Left ventricle myocardium inferior (tissue), 1 donor: Measurements from ENCODE around the gene SH3YL1. TPM values are rescaled to one million over a fixed set of nuclear protein-coding genes. Genes with fewer than 3 reads are reported as not detected.

Source experiments
- DNase-seq: peaks from one replicate; pipeline ENCODE4 v3.0.0-alpha.2; 2020
- H3K27ac ChIP-seq: fragments of 200-600 bp; replicated peaks from 2 replicates; pipeline ENCODE4 v1.8.0; 2021
- H3K27me3 ChIP-seq: fragments of 200-600 bp; 2 replicates; pipeline ENCODE4 v1.8.0; 2021; ENCODE audit warnings: low read depth
- H3K36me3 ChIP-seq: fragments of 200-600 bp; 2 replicates; pipeline ENCODE4 v1.8.0; 2021
- H3K4me1 ChIP-seq: fragments of 200-600 bp; 2 replicates; pipeline ENCODE4 v1.8.0; 2021
- H3K4me3 ChIP-seq: fragments of 200-600 bp; 2 replicates; pipeline ENCODE4 v1.8.0; 2021; ENCODE audit warnings: mild to moderate bottlenecking, moderate library complexity
- H3K9me3 ChIP-seq: fragments of 200-600 bp; replicated peaks from 2 replicates; pipeline ENCODE4 v1.8.0; 2021
- CTCF ChIP-seq: fragments of 200-600 bp; IDR thresholded peaks from 2 replicates; pipeline ENCODE4 v1.8.0; 2021; ENCODE audit warnings: antibody characterized with exemption, mild to moderate bottlenecking, borderline replicate concordance
- intact Hi-C: fragments of 100-400 bp; cut with micrococcal nuclease; formaldehyde crosslinking; loops from one replicate; pipeline ENCODE4 v1.11.0; 2022
- total RNA-seq: library from RNA; stranded (reverse); fragmentation: NEBNext Ultra II Directional; extraction: Animal tissue kit (Norgen Biotek cat#: 25700); gene quantifications from one replicate; pipeline ENCODE4 v1.2.1, GENCODE V29; 2021
- donor health status: DM: no; HTN: yes; CAD: no; lungs with severe emphysema.

SH3YL1 gene
- total RNA-seq, 1 donor from 2014 or later: 9.8 TPM

DNA sequence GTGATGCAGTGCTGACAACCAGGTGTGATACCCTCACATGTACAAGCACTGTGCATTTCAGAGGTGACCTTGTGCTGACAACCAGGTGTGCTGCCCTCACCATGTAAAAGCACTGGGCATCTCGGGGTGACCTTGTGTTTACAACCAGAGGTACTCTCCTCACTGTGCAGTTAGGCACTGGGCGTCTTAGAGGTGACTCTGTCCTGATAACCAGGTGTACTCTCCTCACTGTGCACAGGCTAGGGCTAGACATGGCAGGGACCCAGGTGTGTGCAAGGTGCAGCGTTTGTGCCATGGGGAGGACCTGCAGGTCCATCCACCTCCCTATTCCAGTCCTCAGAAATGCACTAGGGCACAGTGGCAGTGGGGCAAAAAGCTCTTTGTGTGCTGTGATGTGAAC, 32.5 kb upstream of the SH3YL1 start:
- H3K9me3 ChIP-seq: peaks cover 5% of the 10 kb centered on the region
- no peaks in the 10 kb centered on the region for H3K36me3 ChIP-seq
- no peak overlapping the region for H3K4me3 ChIP-seq
- TF ChIP-seq CTCF: no peak
- intact Hi-C loops: no loop called here
- peaks cover 67% of the 10 kb centered on the region for H3K27me3 ChIP-seq
- no peaks in the 10 kb centered on the region for H3K4me1 ChIP-seq
- DNase-seq: no peak
- H3K27ac ChIP-seq: no peak overlapping the region

- no peak for TF ChIP-seq CTCF
- Histone ChIP-seq H3K9me3 (peaks cover 5% of the 10 kb centered on the region), H3K36me3 (no peaks in the 10 kb centered on the region), H3K27me3 (peaks cover 78% of the 10 kb centered on the region), H3K4me3 (no peak overlapping the region), H3K4me1 (no peaks in the 10 kb centered on the region), H3K27ac (no peak overlapping the region)
- intact Hi-C loops: no loop called here
- no peak for DNase-seq
These were observed 31.3 kb upstream of the SH3YL1 start for GRCh38 chr2:295090-295489.

GRCh38 chr2:290090-290722, 26.4 kb upstream of the SH3YL1 start:
- intact Hi-C loops: no loop called here
- peaks cover 74% of the 10 kb centered on the region for H3K27me3 ChIP-seq
- peak; percentile 82 for TF ChIP-seq CTCF
- DNase-seq: peak; percentile 62
- no peak overlapping the region for H3K27ac ChIP-seq
- no peaks in the 10 kb centered on the region for H3K9me3 ChIP-seq
- H3K36me3 ChIP-seq: no peaks in the 10 kb centered on the region
- H3K4me1 ChIP-seq: peaks cover 29% of the 10 kb centered on the region
- H3K4me3 ChIP-seq: peak overlapping the region; percentile 69

GRCh38 chr2:289362-290089, 25.7 kb upstream of the SH3YL1 start:
- no peaks in the 10 kb centered on the region for H3K36me3 ChIP-seq
- no peak overlapping the region for H3K27ac ChIP-seq
- no peak for DNase-seq
- TF ChIP-seq CTCF: no peak
- H3K4me1 ChIP-seq: peaks cover 29% of the 10 kb centered on the region
- intact Hi-C loops: no loop called here
- H3K9me3 ChIP-seq: no peaks in the 10 kb centered on the region
- H3K27me3 ChIP-seq: peaks cover 67% of the 10 kb centered on the region
- H3K4me3 ChIP-seq: peak overlapping the region; percentile 69

GRCh38 chr2:288758-289361, 25.0 kb upstream of the SH3YL1 start:
- H3K4me1 ChIP-seq: peaks cover 29% of the 10 kb centered on the region
- DNase-seq: no peak
- no peak overlapping the region for H3K27ac ChIP-seq
- TF ChIP-seq CTCF: no peak
- peak overlapping the region; percentile 69 for H3K4me3 ChIP-seq
- H3K36me3 ChIP-seq: no peaks in the 10 kb centered on the region
- intact Hi-C loops: no loop called here
- H3K9me3 ChIP-seq: no peaks in the 10 kb centered on the region
- peaks cover 63% of the 10 kb centered on the region for H3K27me3 ChIP-seq
